Measurements from ENCODE around the gene STX12.
A peak's percentile ranks its signal among the peaks of the same experiment; 100 is the strongest.
"Not testable (repeated sequence)": the region's sequence is repeated elsewhere in the genome, so short reads cannot be mapped to it uniquely, and the experiment has no call there.

Gene STX12

GRCh38 chr1:27868932-27869718, 96.1 kb downstream of the STX12 start:
- DNase-seq (ENCODE audit: low read depth): no peak

DNA sequence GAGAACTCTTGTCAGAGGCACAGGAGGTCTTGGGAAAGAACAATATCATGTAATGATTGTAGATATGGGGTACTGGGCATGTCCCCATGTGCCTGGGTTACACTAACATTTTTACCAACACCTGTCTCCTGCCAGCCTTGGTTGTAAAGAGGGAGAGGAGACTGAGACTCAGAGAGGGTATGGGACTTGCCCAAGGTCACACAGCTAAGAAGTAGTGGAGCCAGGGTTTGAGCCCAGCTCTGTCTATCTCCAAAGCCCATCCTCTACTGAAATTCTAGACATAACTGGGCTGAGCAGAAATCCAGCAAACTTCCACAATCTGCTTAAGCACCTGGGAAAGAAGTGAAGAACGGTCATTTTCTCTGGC, 96.7 kb downstream of the STX12 start:
- DNase-seq (ENCODE audit: low read depth): no peak

GRCh38 chr1:27871076-27871475, 98.1 kb downstream of the STX12 start:
- DNase-seq (ENCODE audit: low read depth): not testable (repeated sequence)

DNA sequence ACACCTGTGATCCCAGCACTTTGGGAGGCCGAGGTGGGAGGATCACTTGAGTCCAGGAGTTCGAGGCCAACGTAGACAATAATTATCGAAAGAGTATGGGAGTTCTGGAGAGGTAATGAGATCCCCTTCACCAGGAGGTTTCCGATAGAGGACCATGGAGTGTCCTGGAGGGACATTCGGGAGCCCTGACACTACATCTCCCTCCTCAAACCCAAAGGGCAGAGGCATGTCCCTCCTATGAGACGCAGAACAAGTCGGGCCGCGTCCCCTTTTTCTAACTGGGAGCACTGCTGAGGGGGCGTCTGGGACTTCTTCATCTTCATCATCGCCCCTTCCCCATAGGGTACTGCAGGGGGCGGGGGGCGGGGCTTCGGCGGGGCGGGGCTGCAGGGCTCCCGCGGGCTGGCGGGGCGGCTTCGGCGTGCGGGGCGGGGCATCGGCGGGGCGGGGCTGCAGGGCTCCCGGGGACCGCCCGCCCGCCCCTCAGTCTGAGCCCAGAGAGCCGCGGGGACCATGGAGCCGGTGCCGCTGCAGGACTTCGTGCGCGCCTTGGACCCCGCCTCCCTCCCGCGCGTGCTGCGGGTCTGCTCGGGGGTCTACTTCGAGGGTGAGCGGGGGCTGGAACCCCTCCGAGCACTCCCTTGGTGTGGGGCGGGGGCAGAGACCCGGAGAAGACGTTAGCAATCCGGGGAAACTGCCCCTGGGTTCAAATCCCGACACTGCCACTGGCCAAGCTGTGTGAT, 99.2 kb downstream of the STX12 start, which contains the start of gene THEMIS2:
Gene THEMIS2 (plus strand): TSS at position 486 of the 743 bp plus-strand sequence. CDS start 28 bp downstream, at position 514.
- peak; percentile 65 for DNase-seq (ENCODE audit: low read depth)

DNA sequence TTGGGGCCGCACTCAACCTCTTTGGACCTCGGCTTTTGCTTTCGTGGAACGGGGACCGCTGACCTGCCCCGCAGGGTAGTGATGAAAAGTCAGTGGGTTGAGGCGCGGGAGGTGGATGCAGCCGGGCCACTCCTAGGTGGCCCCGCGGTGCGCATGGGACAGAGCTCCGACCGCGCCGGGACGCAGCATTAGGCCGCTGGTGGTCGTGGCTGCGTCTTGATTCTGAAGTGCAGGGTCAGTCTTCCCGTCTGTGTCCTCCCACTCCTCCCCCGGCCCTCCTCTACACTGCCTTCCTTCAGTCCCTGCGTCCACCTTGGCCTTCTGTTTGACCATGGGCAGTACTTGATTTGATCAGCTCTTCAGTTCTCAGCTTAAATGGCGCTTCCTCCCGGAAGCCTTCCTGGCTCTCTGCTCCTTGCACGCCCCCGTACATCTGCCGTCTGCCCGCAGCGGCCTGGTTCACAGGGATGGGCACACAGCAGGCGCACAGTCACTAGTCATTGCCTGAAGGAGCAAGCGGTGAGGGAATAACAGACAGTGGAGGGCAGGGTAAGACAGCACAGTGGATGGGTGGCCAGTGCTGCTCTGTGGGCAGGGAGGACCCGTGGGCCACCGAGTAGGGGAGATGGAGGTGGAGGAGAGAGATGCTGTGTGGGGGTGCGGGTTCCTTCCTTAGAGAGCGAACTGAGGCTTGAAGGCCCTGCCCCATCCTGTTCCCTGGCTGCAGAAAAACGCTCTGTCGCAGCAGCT, 100.0 kb downstream of the STX12 start:
- no peak for DNase-seq (ENCODE audit: low read depth)

- DNase-seq (ENCODE audit: low read depth): no peak
Measured at GRCh38 chr1:27873671-27874384, 100.8 kb downstream of the STX12 start.
